NCI-H460 (cell line): ENCODE results near the gene CYP4X1. TPM values are rescaled to one million over a fixed set of nuclear protein-coding genes. Genes with fewer than 3 reads are reported as not detected.
"Not testable (repeated sequence)": the region's sequence is repeated elsewhere in the genome, so short reads cannot be mapped to it uniquely, and the experiment has no call there.

Experiments used
- DNase-seq: peaks from one replicate; pipeline ENCODE4 v3.0.0-alpha.2; 2016; ENCODE audit warnings: low read depth; ENCODE audit errors: extremely low read depth
- polyA plus RNA-seq: library from polyadenylated mRNA; depleted of rRNA; stranded (reverse); fragments of >200 nt; gene quantifications from 2 replicates; pipeline ENCODE4 v1.2.3, GENCODE V29; 2014; cell fraction: nucleus; rRNA removed
- total RNA-seq: library from RNA; depleted of rRNA; stranded (reverse); fragments of >200 nt; shearing (Covaris generic); gene quantifications from 2 replicates; pipeline ENCODE4 v1.2.3, GENCODE V29; 2014; rRNA removed

Gene CYP4X1
- 0.25 and 0.63 TPM in 2 replicates for total RNA-seq
- 0.11 and 0.30 TPM in 2 replicates for polyA plus RNA-seq

GRCh38 chr1:47023268-47024140, at the start of gene CYP4X1:
CYP4X1 (plus strand) TSS chr1:47023669; CDS start chr1:47023818, 149 bp downstream.
- DNase-seq: no peak

- no peak for DNase-seq
These were observed 40.2 kb upstream of the CYP4X1 start for GRCh38 chr1:46983166-46983829.

- no peak for DNase-seq
These were observed 39.5 kb upstream of the CYP4X1 start for GRCh38 chr1:46983830-46984586.

- not testable (repeated sequence) for DNase-seq
These were observed 32.9 kb upstream of the CYP4X1 start for GRCh38 chr1:46990541-46990940.

GRCh38 chr1:46991083-46991923, 32.2 kb upstream of the CYP4X1 start:
- DNase-seq: no peak

- no peak for DNase-seq
These were observed 26.7 kb upstream of the CYP4X1 start for GRCh38 chr1:46996659-46997281.

GRCh38 chr1:47002211-47002610, 21.3 kb upstream of the CYP4X1 start:
- DNase-seq: no peak

- DNase-seq: no peak
These were observed 19.5 kb upstream of the CYP4X1 start for GRCh38 chr1:47003896-47004403.

GRCh38 chr1:47006437-47006836, 17.0 kb upstream of the CYP4X1 start:
- not testable (repeated sequence) for DNase-seq

GRCh38 chr1:47013293-47013692, 10.2 kb upstream of the CYP4X1 start:
- DNase-seq: no peak

- DNase-seq: no peak
These were observed 2.4 kb upstream of the CYP4X1 start for GRCh38 chr1:47021070-47021469.

GRCh38 chr1:47024141-47024801, 802 bp downstream of the CYP4X1 start:
- no peak for DNase-seq

GRCh38 chr1:47030170-47030805, 6.8 kb downstream of the CYP4X1 start:
- DNase-seq: no peak

- peak; percentile 14 for DNase-seq
These were observed 7.6 kb downstream of the CYP4X1 start for GRCh38 chr1:47031059-47031458.

GRCh38 chr1:47031585-47031984, 8.1 kb downstream of the CYP4X1 start:
- no peak for DNase-seq

GRCh38 chr1:47036764-47037163, 13.3 kb downstream of the CYP4X1 start:
- DNase-seq: no peak

GRCh38 chr1:47059376-47059775, 35.9 kb downstream of the CYP4X1 start:
- DNase-seq: no peak

- no peak for DNase-seq
These were observed 43.7 kb downstream of the CYP4X1 start, which contains the start of gene CYP4Z1 for GRCh38 chr1:47067097-47067594. CYP4Z1 (plus strand) TSS chr1:47067231; CDS start chr1:47067491, 260 bp downstream.
